Measurements from ENCODE around the gene HBG1. TPM values are rescaled to one million over a fixed set of nuclear protein-coding genes. Genes with fewer than 3 reads are reported as not detected.

Gene HBG1
- total RNA-seq, 1 experiment from 2014 or later = not detected

DNA sequence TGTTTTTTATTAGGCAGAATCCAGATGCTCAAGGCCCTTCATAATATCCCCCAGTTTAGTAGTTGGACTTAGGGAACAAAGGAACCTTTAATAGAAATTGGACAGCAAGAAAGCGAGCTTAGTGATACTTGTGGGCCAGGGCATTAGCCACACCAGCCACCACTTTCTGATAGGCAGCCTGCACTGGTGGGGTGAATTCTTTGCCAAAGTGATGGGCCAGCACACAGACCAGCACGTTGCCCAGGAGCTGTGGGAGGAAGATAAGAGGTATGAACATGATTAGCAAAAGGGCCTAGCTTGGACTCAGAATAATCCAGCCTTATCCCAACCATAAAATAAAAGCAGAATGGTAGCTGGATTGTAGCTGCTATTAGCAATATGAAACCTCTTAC, 24.2 kb downstream of the HBG1 start:
- no peaks in the 10 kb centered on the region for H3K23me2 ChIP-seq (ENCODE audit: insufficient read length, low read depth, low read length, poor library complexity, severe bottlenecking)
- H2AK5ac ChIP-seq (ENCODE audit: insufficient read length, low read length) = no peak overlapping the region
- no peaks in the 10 kb centered on the region for H3K4me1 ChIP-seq (ENCODE audit: insufficient read depth, low read length)
- H3T11ph ChIP-seq (ENCODE audit: low read length) = no peak overlapping the region
- no peak overlapping the region for H4K8ac ChIP-seq (replicated peaks; ENCODE audit: insufficient read length, low read depth, low read length)
- no peaks in the 10 kb centered on the region for H3K9me3 ChIP-seq (ENCODE audit: control insufficient read depth, low read depth, low read length)
- H3K56ac ChIP-seq (ENCODE audit: insufficient read length, low read depth, low read length) = no peak overlapping the region
- Mint-ChIP-seq H3K27ac (no peak overlapping the region), H3K9me3 (peaks cover 18 to 20% of the 10 kb centered on the region in 2 experiments), H3K4me3 (no peak overlapping the region), H3K36me3 (ENCODE audit: insufficient read depth in 1 of 3, low read depth in 3 of 3) (peaks cover 3 to 15% (median 11%) of the 10 kb centered on the region in 3 experiments; a peak in 5 of 7 replicates), H3K27me3 (ENCODE audit: low read depth) (no peaks in the 10 kb centered on the region), H3K4me1 (no peaks in the 10 kb centered on the region)
- no peaks in the 10 kb centered on the region for H3K27me3 ChIP-seq (ENCODE audit: insufficient read depth, low read length)
- H3K14ac ChIP-seq (ENCODE audit: insufficient read depth, low read length) = no peak overlapping the region
- no peak overlapping the region for H2BK120ac ChIP-seq (ENCODE audit: low read depth, low read length, poor library complexity, severe bottlenecking)
- no peak overlapping the region for H3K4ac ChIP-seq (ENCODE audit: low read depth, low read length)
- H4K20me1 ChIP-seq (ENCODE audit: control insufficient read depth, insufficient read depth, insufficient read length) = no peaks in the 10 kb centered on the region
- H3K9ac ChIP-seq (ENCODE audit: extremely low read depth, insufficient read length, low read length) = no peak overlapping the region
- no peak for DNase-seq
- no peak overlapping the region for H2BK15ac ChIP-seq (ENCODE audit: low read depth, low read length)
- H4K5ac ChIP-seq (ENCODE audit: insufficient read length, low read depth, low read length) = no peak overlapping the region
- no peaks in the 10 kb centered on the region for H3K79me2 ChIP-seq (ENCODE audit: insufficient read depth, low read length)
- H3K27ac ChIP-seq (ENCODE audit: insufficient read length, low read depth, low read length) = no peak overlapping the region
- no peak overlapping the region for H2BK20ac ChIP-seq (ENCODE audit: low read depth, low read length, poor library complexity, severe bottlenecking)
- no peak overlapping the region for H2BK5ac ChIP-seq (ENCODE audit: insufficient read length, low read length)
- no CpG with 5 or more reads among the region's 2 CpGs for WGBS (ENCODE audit: extremely low coverage, insufficient read length, low lambda C conversion rate)
- TF ChIP-seq, protein P1, sequence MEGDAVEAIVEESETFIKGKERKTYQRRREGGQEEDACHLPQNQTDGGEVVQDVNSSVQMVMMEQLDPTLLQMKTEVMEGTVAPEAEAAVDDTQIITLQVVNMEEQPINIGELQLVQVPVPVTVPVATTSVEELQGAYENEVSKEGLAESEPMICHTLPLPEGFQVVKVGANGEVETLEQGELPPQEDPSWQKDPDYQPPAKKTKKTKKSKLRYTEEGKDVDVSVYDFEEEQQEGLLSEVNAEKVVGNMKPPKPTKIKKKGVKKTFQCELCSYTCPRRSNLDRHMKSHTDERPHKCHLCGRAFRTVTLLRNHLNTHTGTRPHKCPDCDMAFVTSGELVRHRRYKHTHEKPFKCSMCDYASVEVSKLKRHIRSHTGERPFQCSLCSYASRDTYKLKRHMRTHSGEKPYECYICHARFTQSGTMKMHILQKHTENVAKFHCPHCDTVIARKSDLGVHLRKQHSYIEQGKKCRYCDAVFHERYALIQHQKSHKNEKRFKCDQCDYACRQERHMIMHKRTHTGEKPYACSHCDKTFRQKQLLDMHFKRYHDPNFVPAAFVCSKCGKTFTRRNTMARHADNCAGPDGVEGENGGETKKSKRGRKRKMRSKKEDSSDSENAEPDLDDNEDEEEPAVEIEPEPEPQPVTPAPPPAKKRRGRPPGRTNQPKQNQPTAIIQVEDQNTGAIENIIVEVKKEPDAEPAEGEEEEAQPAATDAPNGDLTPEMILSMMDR (conservative IDR thresholded peaks at IDR 0.05) = no peak
- H2BK12ac ChIP-seq (ENCODE audit: insufficient read length, low read depth, low read length) = no peak overlapping the region
- no peak overlapping the region for H3K18ac ChIP-seq (ENCODE audit: insufficient read length, low read depth, low read length)
- no peak overlapping the region for H3K4me2 ChIP-seq (ENCODE audit: insufficient read depth, insufficient read length, low read length)
- no peak overlapping the region for H2AFZ ChIP-seq (ENCODE audit: low read length)
- H3K23ac ChIP-seq (ENCODE audit: insufficient read length, low read depth, low read length) = no peak overlapping the region
- H3K79me1 ChIP-seq (ENCODE audit: insufficient read depth, low read depth, low read length, poor library complexity, severe bottlenecking) = no peaks in the 10 kb centered on the region
- H4K91ac ChIP-seq (ENCODE audit: insufficient read length, low read depth, low read length) = no peak overlapping the region
